ENCODE measurements around the gene MECR. TPM values are rescaled to one million over a fixed set of nuclear protein-coding genes. Genes with fewer than 3 reads are reported as not detected.

The MECR gene
- 22.5 and 28.0 TPM in 2 replicates for total RNA-seq

- peak; percentile 92 for DNase-seq (ENCODE audit: low read depth)
- peak within 1 kb of the TSS; percentile 77 for H3K4me3 ChIP-seq (ENCODE audit: low read depth, low read length)
- TF ChIP-seq, protein P1, sequence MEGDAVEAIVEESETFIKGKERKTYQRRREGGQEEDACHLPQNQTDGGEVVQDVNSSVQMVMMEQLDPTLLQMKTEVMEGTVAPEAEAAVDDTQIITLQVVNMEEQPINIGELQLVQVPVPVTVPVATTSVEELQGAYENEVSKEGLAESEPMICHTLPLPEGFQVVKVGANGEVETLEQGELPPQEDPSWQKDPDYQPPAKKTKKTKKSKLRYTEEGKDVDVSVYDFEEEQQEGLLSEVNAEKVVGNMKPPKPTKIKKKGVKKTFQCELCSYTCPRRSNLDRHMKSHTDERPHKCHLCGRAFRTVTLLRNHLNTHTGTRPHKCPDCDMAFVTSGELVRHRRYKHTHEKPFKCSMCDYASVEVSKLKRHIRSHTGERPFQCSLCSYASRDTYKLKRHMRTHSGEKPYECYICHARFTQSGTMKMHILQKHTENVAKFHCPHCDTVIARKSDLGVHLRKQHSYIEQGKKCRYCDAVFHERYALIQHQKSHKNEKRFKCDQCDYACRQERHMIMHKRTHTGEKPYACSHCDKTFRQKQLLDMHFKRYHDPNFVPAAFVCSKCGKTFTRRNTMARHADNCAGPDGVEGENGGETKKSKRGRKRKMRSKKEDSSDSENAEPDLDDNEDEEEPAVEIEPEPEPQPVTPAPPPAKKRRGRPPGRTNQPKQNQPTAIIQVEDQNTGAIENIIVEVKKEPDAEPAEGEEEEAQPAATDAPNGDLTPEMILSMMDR (IDR thresholded peaks at IDR 0.05; ENCODE audit: insufficient read depth, low read depth, low read length): peak; percentile 10
These were observed at the start of gene MECR for GRCh38 chr1:29230553-29231378. TSS of gene MECR (minus strand) at chr1:29230934. CDS start at chr1:29230906, 28 bp downstream.

- no peak for DNase-seq (ENCODE audit: low read depth)
- H3K4me3 ChIP-seq (ENCODE audit: low read depth, low read length): no peak overlapping the region
- TF ChIP-seq, protein P1 (IDR thresholded peaks at IDR 0.05; ENCODE audit: insufficient read depth, low read depth, low read length): no peak
These were observed 49.2 kb upstream of the MECR start for GRCh38 chr1:29279951-29280391.

GRCh38 chr1:29279406-29279805, 48.7 kb upstream of the MECR start:
- TF ChIP-seq, protein P1 (IDR thresholded peaks at IDR 0.05; ENCODE audit: insufficient read depth, low read depth, low read length): no peak
- no peak overlapping the region for H3K4me3 ChIP-seq (ENCODE audit: low read depth, low read length)
- DNase-seq (ENCODE audit: low read depth): no peak

GRCh38 chr1:29278124-29278523, 47.4 kb upstream of the MECR start:
- TF ChIP-seq, protein P1 (IDR thresholded peaks at IDR 0.05; ENCODE audit: insufficient read depth, low read depth, low read length): no peak
- DNase-seq (ENCODE audit: low read depth): no peak
- H3K4me3 ChIP-seq (ENCODE audit: low read depth, low read length): no peak overlapping the region

- no peak overlapping the region for H3K4me3 ChIP-seq (ENCODE audit: low read depth, low read length)
- TF ChIP-seq, protein P1 (IDR thresholded peaks at IDR 0.05; ENCODE audit: insufficient read depth, low read depth, low read length): no peak
- no peak for DNase-seq (ENCODE audit: low read depth)
These were observed 44.7 kb upstream of the MECR start for GRCh38 chr1:29275435-29275834.

GRCh38 chr1:29272147-29272907, 41.6 kb upstream of the MECR start:
- no peak for DNase-seq (ENCODE audit: low read depth)

More at GRCh38 chr1:29272147-29272907, 41.6 kb upstream of the MECR start:
- TF ChIP-seq, protein P1 (IDR thresholded peaks at IDR 0.05; ENCODE audit: insufficient read depth, low read depth, low read length): no peak
- H3K4me3 ChIP-seq (ENCODE audit: low read depth, low read length): no peak overlapping the region

All from fibroblast of villous mesenchyme (primary cell).